HUES48 (cell line): ENCODE measurements around the gene CNOT8.

Source experiments
- H3K27ac ChIP-seq: one replicate; pipeline ENCODE4 v1.7.0; 2013; ENCODE audit warnings: low read depth, low read length, inconsistent platforms
- H3K27me3 ChIP-seq: 2 replicates; pipeline ENCODE4 v1.6.1; 2013; ENCODE audit warnings: mild to moderate bottlenecking, low read length; ENCODE audit not compliant: control insufficient read depth, insufficient read depth
- H3K36me3 ChIP-seq: 2 replicates; pipeline ENCODE4 v1.6.1; 2013; ENCODE audit warnings: low read length; ENCODE audit not compliant: control insufficient read depth, insufficient read depth
- H3K4me1 ChIP-seq: 2 replicates; pipeline ENCODE4 v1.6.1; 2013; ENCODE audit warnings: mild to moderate bottlenecking, low read length; ENCODE audit not compliant: control insufficient read depth, insufficient read depth
- H3K4me3 ChIP-seq: 2 replicates; pipeline ENCODE4 v1.5.1; 2013; ENCODE audit warnings: mild to moderate bottlenecking, low read depth, low read length
- H3K9ac ChIP-seq: 2 replicates; pipeline ENCODE4 v1.6.1; 2013; ENCODE audit warnings: mild to moderate bottlenecking, low read depth, low read length, moderate library complexity
- H3K9me3 ChIP-seq: 2 replicates; pipeline ENCODE4 v1.6.1; 2013; ENCODE audit warnings: low read length; ENCODE audit not compliant: control insufficient read depth, insufficient read depth

Gene CNOT8

GRCh38 chr5:154865466-154866184 lies 7.2 kb downstream of the CNOT8 start:
- H3K4me1 ChIP-seq: peaks cover 5% of the 10 kb centered on the region; the same call in 1 of the 2 replicates
- no peak overlapping the region for H3K9ac ChIP-seq
- H3K4me3 ChIP-seq: no peak overlapping the region
- H3K27ac ChIP-seq: no peak overlapping the region
- peaks cover 56% of the 10 kb centered on the region for H3K36me3 ChIP-seq
- H3K27me3 ChIP-seq: no peaks in the 10 kb centered on the region
- no peaks in the 10 kb centered on the region for H3K9me3 ChIP-seq

DNA sequence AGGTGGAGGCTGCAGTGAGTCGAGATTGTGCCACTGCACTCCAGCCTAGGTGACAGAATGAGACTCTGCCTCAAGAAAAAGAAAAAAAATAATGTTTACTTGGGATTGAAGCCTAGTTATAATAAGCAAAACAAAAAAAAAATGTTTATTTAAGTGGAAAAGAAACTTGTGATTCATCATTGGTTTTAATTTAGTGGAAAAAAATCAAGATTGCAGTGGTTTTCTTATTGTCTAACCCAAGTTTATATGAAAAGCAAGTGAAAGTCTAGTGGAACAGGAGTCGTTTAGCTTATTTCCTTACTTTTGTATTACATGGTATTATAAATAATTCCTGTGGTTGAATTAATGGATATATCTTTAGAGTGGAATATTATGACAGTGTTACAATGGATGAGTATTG lies 8.4 kb downstream of the CNOT8 start:
- Histone ChIP-seq H3K9me3 (no peaks in the 10 kb centered on the region), H3K4me3 (no peak overlapping the region), H3K4me1 (no peaks in the 10 kb centered on the region), H3K36me3 (peaks cover 66% of the 10 kb centered on the region), H3K9ac (no peak overlapping the region), H3K27ac (no peak overlapping the region), H3K27me3 (no peaks in the 10 kb centered on the region)

GRCh38 chr5:154868702-154869101 lies 10.3 kb downstream of the CNOT8 start:
- Histone ChIP-seq H3K27ac (no peak overlapping the region), H3K36me3 (peaks cover 72% of the 10 kb centered on the region), H3K4me3 (no peak overlapping the region), H3K9ac (no peak overlapping the region), H3K27me3 (no peaks in the 10 kb centered on the region), H3K9me3 (no peaks in the 10 kb centered on the region), H3K4me1 (no peaks in the 10 kb centered on the region)

GRCh38 chr5:154871734-154872133 lies 13.3 kb downstream of the CNOT8 start:
- H3K9me3 ChIP-seq: no peaks in the 10 kb centered on the region
- H3K36me3 ChIP-seq: peaks cover 74% of the 10 kb centered on the region
- no peaks in the 10 kb centered on the region for H3K4me1 ChIP-seq
- no peak overlapping the region for H3K27ac ChIP-seq
- H3K4me3 ChIP-seq: no peak overlapping the region
- H3K27me3 ChIP-seq: no peaks in the 10 kb centered on the region
- H3K9ac ChIP-seq: no peak overlapping the region

DNA sequence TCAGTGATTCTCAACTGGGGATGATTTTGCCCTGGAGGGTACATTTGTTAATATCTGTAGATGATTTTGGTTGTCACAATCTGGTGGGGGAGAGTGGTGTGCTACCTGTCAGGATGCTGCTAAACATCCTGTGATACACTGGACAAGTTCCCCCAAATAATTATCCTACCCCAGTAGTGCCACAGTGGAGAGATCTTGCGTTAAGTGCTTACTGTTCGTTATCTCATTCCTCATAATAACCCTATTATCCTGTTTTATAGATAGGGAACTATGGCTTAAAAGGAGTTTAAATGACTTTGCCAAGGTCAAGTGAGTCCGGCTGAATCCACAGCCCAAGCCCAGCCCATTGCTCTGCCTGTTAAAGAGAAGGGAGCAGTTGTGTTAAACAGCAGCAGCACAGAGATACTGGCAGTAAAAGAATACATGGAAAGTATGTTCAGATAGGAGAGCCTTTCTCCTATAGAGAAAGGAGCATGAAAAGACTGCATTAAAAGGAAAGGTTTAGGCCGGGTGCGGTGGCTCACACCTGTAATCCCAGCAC lies 15.4 kb downstream of the CNOT8 start:
- H3K27ac ChIP-seq: no peak overlapping the region
- no peaks in the 10 kb centered on the region for H3K27me3 ChIP-seq
- no peaks in the 10 kb centered on the region for H3K4me1 ChIP-seq
- H3K4me3 ChIP-seq: no peak overlapping the region
- H3K9ac ChIP-seq: no peak overlapping the region
- peaks cover 64% of the 10 kb centered on the region for H3K36me3 ChIP-seq
- H3K9me3 ChIP-seq: peaks cover 12% of the 10 kb centered on the region

DNA sequence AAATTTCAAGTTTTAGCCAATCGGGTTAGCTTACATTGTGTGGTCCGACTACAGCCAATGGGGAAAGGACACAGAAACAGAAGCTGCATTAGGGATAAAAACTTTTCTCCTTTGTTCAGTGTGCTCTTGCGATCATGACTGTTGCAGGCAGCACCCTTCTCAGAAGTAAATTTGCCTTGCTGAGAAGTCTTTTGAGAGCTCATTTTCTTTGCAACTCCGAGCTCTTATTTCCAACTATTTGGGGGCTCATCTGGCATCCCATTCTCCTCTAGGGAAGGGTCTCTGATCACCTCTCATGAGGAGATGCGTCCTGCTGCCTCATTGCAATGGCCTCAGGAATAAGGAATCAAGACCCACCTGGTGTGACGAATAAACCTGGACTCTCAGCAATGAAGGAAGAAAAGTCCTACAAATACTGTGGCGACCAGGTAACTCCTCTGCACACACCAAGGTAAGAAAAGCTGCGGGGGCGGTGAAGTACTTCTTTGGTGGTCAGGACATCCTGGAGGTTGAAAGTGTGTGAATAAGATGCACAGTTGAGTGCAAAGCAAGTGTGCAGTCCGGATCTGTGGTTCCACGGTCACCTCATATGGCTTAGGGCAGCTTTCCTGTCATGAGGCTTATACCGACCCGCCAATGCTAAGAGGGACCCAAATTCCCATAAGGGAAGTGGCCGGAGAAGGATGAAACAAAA lies 20.4 kb downstream of the CNOT8 start:
- H3K4me1 ChIP-seq: no peaks in the 10 kb centered on the region
- peaks cover 31% of the 10 kb centered on the region for H3K36me3 ChIP-seq
- peaks cover 19% of the 10 kb centered on the region for H3K9me3 ChIP-seq
- no peak overlapping the region for H3K9ac ChIP-seq
- no peak overlapping the region for H3K4me3 ChIP-seq
- H3K27me3 ChIP-seq: no peaks in the 10 kb centered on the region
- no peak overlapping the region for H3K27ac ChIP-seq

- Histone ChIP-seq H3K4me1 (no peaks in the 10 kb centered on the region), H3K36me3 (peaks cover 23% of the 10 kb centered on the region), H3K4me3 (no peak overlapping the region), H3K27me3 (no peaks in the 10 kb centered on the region), H3K9ac (no peak overlapping the region), H3K27ac (no peak overlapping the region), H3K9me3 (peaks cover 35% of the 10 kb centered on the region)
Observed at GRCh38 chr5:154881986-154882385, 23.6 kb downstream of the CNOT8 start.

- peaks cover 46% of the 10 kb centered on the region for H3K36me3 ChIP-seq
- H3K4me1 ChIP-seq: no peaks in the 10 kb centered on the region
- H3K9ac ChIP-seq: no peak overlapping the region
- H3K4me3 ChIP-seq: no peak overlapping the region
- no peak overlapping the region for H3K27ac ChIP-seq
- H3K27me3 ChIP-seq: no peaks in the 10 kb centered on the region
- H3K9me3 ChIP-seq: peaks cover 31% of the 10 kb centered on the region
Observed at GRCh38 chr5:154884424-154884823, 26.0 kb downstream of the CNOT8 start.

- Histone ChIP-seq H3K9ac (no peak overlapping the region), H3K36me3 (peaks cover 56% of the 10 kb centered on the region), H3K4me3 (no peak overlapping the region), H3K27ac (no peak overlapping the region), H3K27me3 (no peaks in the 10 kb centered on the region), H3K4me1 (no peaks in the 10 kb centered on the region), H3K9me3 (peaks cover 30% of the 10 kb centered on the region)
Observed at GRCh38 chr5:154885439-154885838, 27.0 kb downstream of the CNOT8 start.

DNA sequence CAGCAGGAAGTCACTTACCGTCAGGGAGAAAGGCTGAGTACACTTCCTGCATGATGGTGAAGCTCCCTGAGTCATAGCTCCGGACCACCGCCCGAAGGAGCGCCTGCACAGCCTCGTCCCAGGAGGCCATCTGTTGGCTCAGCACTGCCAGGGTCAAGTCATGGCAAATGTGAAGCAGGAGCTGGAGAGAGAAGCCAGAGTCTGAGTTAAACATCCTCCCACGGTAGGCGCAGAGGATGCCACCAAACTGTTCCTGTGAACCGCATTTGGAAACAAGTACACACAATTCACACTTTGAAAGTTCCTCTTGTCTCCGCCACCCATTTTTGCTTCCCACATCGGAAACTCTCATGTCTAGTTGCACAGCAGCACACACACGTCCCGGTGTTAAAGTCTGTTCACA lies 33.9 kb downstream of the CNOT8 start:
- Histone ChIP-seq H3K9ac (no peak overlapping the region), H3K4me1 (no peaks in the 10 kb centered on the region), H3K4me3 (no peak overlapping the region), H3K27ac (no peak overlapping the region), H3K36me3 (peaks cover 92% of the 10 kb centered on the region), H3K27me3 (no peaks in the 10 kb centered on the region), H3K9me3 (peaks cover 11% of the 10 kb centered on the region; the same call in 1 of the 2 replicates)

- Histone ChIP-seq H3K27ac (no peak overlapping the region), H3K27me3 (no peaks in the 10 kb centered on the region), H3K36me3 (peaks cover 92% of the 10 kb centered on the region), H3K9me3 (peaks cover under 1% of the 10 kb centered on the region; the same call in 1 of the 2 replicates), H3K9ac (no peak overlapping the region), H3K4me1 (no peaks in the 10 kb centered on the region), H3K4me3 (no peak overlapping the region)
Observed at GRCh38 chr5:154893381-154893780, 35.0 kb downstream of the CNOT8 start.
